ENCODE data around the gene HIRIP3.

Gene HIRIP3

GRCh38 chr16:29975134-29975538, 20.3 kb downstream of the HIRIP3 start:
- WGBS (ENCODE audit: extremely low coverage, insufficient coverage, insufficient read length) = no CpG with 5 or more reads among the region's 5 CpGs
- no peaks in the 10 kb centered on the region for H3K27me3 ChIP-seq (ENCODE audit: insufficient read depth, low read length)
- no peak overlapping the region for H2BK12ac ChIP-seq (ENCODE audit: low read length)
- no peak overlapping the region for H2AK5ac ChIP-seq (ENCODE audit: low read length)
- H3K4ac ChIP-seq (ENCODE audit: low read depth, low read length) = peak overlapping the region; percentile 25
- peaks cover 15% of the 10 kb centered on the region for H3K79me2 ChIP-seq (ENCODE audit: control insufficient read depth, insufficient read depth, low read length, poor library complexity)
- no peak overlapping the region for H4K91ac ChIP-seq (ENCODE audit: low read depth, low read length)
- H3K4me1 ChIP-seq (ENCODE audit: control insufficient read depth in 1 of 2, insufficient read depth in 2 of 2, low read length in 2 of 2) = peaks cover 9 to 22% of the 10 kb centered on the region in 2 experiments
- no peak overlapping the region for H3K4me3 ChIP-seq (ENCODE audit: low read depth, low read length)
- H3K4me2 ChIP-seq (ENCODE audit: low read length) = peak overlapping the region; percentile 93
- peaks cover 31 to 39% of the 10 kb centered on the region in 2 experiments for H3K36me3 ChIP-seq (ENCODE audit: control insufficient read depth in 1 of 2, insufficient read depth in 2 of 2, low read length in 2 of 2)
- H2BK120ac ChIP-seq (ENCODE audit: insufficient read depth, low read length, poor library complexity) = no peak overlapping the region
- peaks cover 10% of the 10 kb centered on the region for H3K79me1 ChIP-seq (ENCODE audit: low read length)
- no peak overlapping the region for H2AFZ ChIP-seq (ENCODE audit: insufficient read depth, low read length, poor library complexity)
- no peak overlapping the region for H4K8ac ChIP-seq (ENCODE audit: low read depth, low read length)
- peak overlapping the region; percentile 6 for H4K12ac ChIP-seq (ENCODE audit: low read depth, low read length)
- no peak for DNase-seq
- peak overlapping the region; percentile 29 for H3K14ac ChIP-seq (ENCODE audit: low read length)
- H3K27ac ChIP-seq (ENCODE audit: low read depth, low read length) = no peak overlapping the region
- H2BK5ac ChIP-seq (ENCODE audit: low read depth, low read length, poor library complexity) = no peak overlapping the region
- no peaks in the 10 kb centered on the region for H3K9me3 ChIP-seq (ENCODE audit: insufficient read depth, low read depth, low read length)
- H3K23ac ChIP-seq (ENCODE audit: low read length) = no peak overlapping the region
- no peak overlapping the region for H3K18ac ChIP-seq (ENCODE audit: low read length)
- no peak overlapping the region for H3K9ac ChIP-seq (ENCODE audit: low read length)

- H4K8ac ChIP-seq (ENCODE audit: low read depth, low read length) = peak overlapping the region; percentile 1
- H3K9ac ChIP-seq (ENCODE audit: low read length) = peak overlapping the region; percentile 99
- WGBS (ENCODE audit: extremely low coverage, insufficient coverage, insufficient read length) = no CpG with 5 or more reads among the region's 31 CpGs
- H4K12ac ChIP-seq (ENCODE audit: low read depth, low read length) = peak overlapping the region; percentile 6
- no peak overlapping the region for H3K27ac ChIP-seq (ENCODE audit: low read depth, low read length)
- H3K4me3 ChIP-seq (ENCODE audit: low read depth, low read length) = peak overlapping the region; percentile 96
- H2AK5ac ChIP-seq (ENCODE audit: low read length) = peak overlapping the region; percentile 8
- H2BK120ac ChIP-seq (ENCODE audit: insufficient read depth, low read length, poor library complexity) = peak overlapping the region; percentile 1
- H3K9me3 ChIP-seq (ENCODE audit: insufficient read depth, low read depth, low read length) = no peaks in the 10 kb centered on the region
- DNase-seq = peak in 1 of 2 donors; percentile 7
- H3K4me1 ChIP-seq (ENCODE audit: control insufficient read depth in 1 of 2, insufficient read depth in 2 of 2, low read length in 2 of 2) = peaks cover 9 to 22% of the 10 kb centered on the region in 2 experiments
- no peak overlapping the region for H3K23ac ChIP-seq (ENCODE audit: low read length)
- H2BK5ac ChIP-seq (ENCODE audit: low read depth, low read length, poor library complexity) = peak overlapping the region; percentile 44
- no peak overlapping the region for H2BK12ac ChIP-seq (ENCODE audit: low read length)
- peaks cover 15% of the 10 kb centered on the region for H3K79me2 ChIP-seq (ENCODE audit: control insufficient read depth, insufficient read depth, low read length, poor library complexity)
- no peak overlapping the region for H2AFZ ChIP-seq (ENCODE audit: insufficient read depth, low read length, poor library complexity)
- no peaks in the 10 kb centered on the region for H3K27me3 ChIP-seq (ENCODE audit: insufficient read depth, low read length)
- H3K18ac ChIP-seq (ENCODE audit: low read length) = no peak overlapping the region
- H3K4me2 ChIP-seq (ENCODE audit: low read length) = peak overlapping the region; percentile 93
- peak overlapping the region; percentile 25 for H3K4ac ChIP-seq (ENCODE audit: low read depth, low read length)
- H4K91ac ChIP-seq (ENCODE audit: low read depth, low read length) = peak overlapping the region; percentile 84
- peak overlapping the region; percentile 29 for H3K14ac ChIP-seq (ENCODE audit: low read length)
- peaks cover 10% of the 10 kb centered on the region for H3K79me1 ChIP-seq (ENCODE audit: low read length)
- peaks cover 34 to 36% of the 10 kb centered on the region in 2 experiments for H3K36me3 ChIP-seq (ENCODE audit: control insufficient read depth in 1 of 2, insufficient read depth in 2 of 2, low read length in 2 of 2)
Measured at GRCh38 chr16:29974291-29975133, 20.9 kb downstream of the HIRIP3 start.

- Histone ChIP-seq H3K27me3 (ENCODE audit: insufficient read depth, low read length) (no peaks in the 10 kb centered on the region), H2BK120ac (ENCODE audit: insufficient read depth, low read length, poor library complexity) (peak within 1 kb of the TSS; percentile 72), H3K9me3 (ENCODE audit: insufficient read depth, low read depth, low read length) (no peaks in the 10 kb centered on the region), H3K27ac (ENCODE audit: low read depth, low read length) (peak within 1 kb of the TSS; percentile 88), H3K18ac (ENCODE audit: low read length) (peak within 1 kb of the TSS; percentile 44), H3K4me1 (ENCODE audit: control insufficient read depth in 1 of 2, insufficient read depth in 2 of 2, low read length in 2 of 2) (peaks cover 9 to 22% of the 10 kb centered on the region in 2 experiments), H2AFZ (ENCODE audit: insufficient read depth, low read length, poor library complexity) (peak within 1 kb of the TSS; percentile 51), H3K79me1 (ENCODE audit: low read length) (peaks cover 10% of the 10 kb centered on the region), H3K23ac (ENCODE audit: low read length) (peak within 1 kb of the TSS; percentile 42), H2BK12ac (ENCODE audit: low read length) (peak within 1 kb of the TSS; percentile 25), H3K4ac (ENCODE audit: low read depth, low read length) (peak within 1 kb of the TSS; percentile 48), H3K4me2 (ENCODE audit: low read length) (peak within 1 kb of the TSS; percentile 93), H4K12ac (ENCODE audit: low read depth, low read length) (peak within 1 kb of the TSS; percentile 57), H3K14ac (ENCODE audit: low read length) (peak within 1 kb of the TSS; percentile 88), H3K9ac (ENCODE audit: low read length) (peak within 1 kb of the TSS; percentile 99), H3K79me2 (ENCODE audit: control insufficient read depth, insufficient read depth, low read length, poor library complexity) (peaks cover 15% of the 10 kb centered on the region), H4K91ac (ENCODE audit: low read depth, low read length) (peak within 1 kb of the TSS; percentile 84), H2AK5ac (ENCODE audit: low read length) (peak within 1 kb of the TSS; percentile 20), H2BK5ac (ENCODE audit: low read depth, low read length, poor library complexity) (peak within 1 kb of the TSS; percentile 44), H3K4me3 (ENCODE audit: low read depth, low read length) (peak within 1 kb of the TSS; percentile 96), H3K36me3 (ENCODE audit: control insufficient read depth in 1 of 2, insufficient read depth in 2 of 2, low read length in 2 of 2) (peaks cover 30 to 32% of the 10 kb centered on the region in 2 experiments), H4K8ac (ENCODE audit: low read depth, low read length) (peak within 1 kb of the TSS; percentile 81)
- no CpG with 5 or more reads among the region's 75 CpGs for WGBS (ENCODE audit: extremely low coverage, insufficient coverage, insufficient read length)
- peak; percentile 99 to 100 for DNase-seq
Measured at GRCh38 chr16:29973384-29974246, 21.8 kb downstream of the HIRIP3 start, which contains the start of gene TAOK2. TSS of gene TAOK2 (plus strand) at chr16:29973868. CDS start at chr16:29977773, 3,905 bp downstream.

- Histone ChIP-seq H4K91ac (ENCODE audit: low read depth, low read length) (no peak overlapping the region), H3K14ac (ENCODE audit: low read length) (no peak overlapping the region), H3K18ac (ENCODE audit: low read length) (no peak overlapping the region), H2BK120ac (ENCODE audit: insufficient read depth, low read length, poor library complexity) (no peak overlapping the region), H3K4me2 (ENCODE audit: low read length) (peak overlapping the region; percentile 18), H4K12ac (ENCODE audit: low read depth, low read length) (no peak overlapping the region), H3K4me3 (ENCODE audit: low read depth, low read length) (no peak overlapping the region), H3K9ac (ENCODE audit: low read length) (no peak overlapping the region), H3K9me3 (ENCODE audit: insufficient read depth, low read depth, low read length) (no peaks in the 10 kb centered on the region), H3K23ac (ENCODE audit: low read length) (no peak overlapping the region), H3K36me3 (ENCODE audit: control insufficient read depth in 1 of 2, insufficient read depth in 2 of 2, low read length in 2 of 2) (peaks cover 26 to 27% of the 10 kb centered on the region in 2 experiments), H3K4ac (ENCODE audit: low read depth, low read length) (no peak overlapping the region), H3K4me1 (ENCODE audit: control insufficient read depth in 1 of 2, insufficient read depth in 2 of 2, low read length in 2 of 2) (peaks cover 9 to 22% of the 10 kb centered on the region in 2 experiments), H3K27ac (ENCODE audit: low read depth, low read length) (no peak overlapping the region), H3K79me2 (ENCODE audit: control insufficient read depth, insufficient read depth, low read length, poor library complexity) (peaks cover 15% of the 10 kb centered on the region), H3K79me1 (ENCODE audit: low read length) (peaks cover 10% of the 10 kb centered on the region), H4K8ac (ENCODE audit: low read depth, low read length) (peak overlapping the region; percentile 30), H2BK12ac (ENCODE audit: low read length) (no peak overlapping the region), H2AFZ (ENCODE audit: insufficient read depth, low read length, poor library complexity) (peak overlapping the region; percentile 20), H3K27me3 (ENCODE audit: insufficient read depth, low read length) (no peaks in the 10 kb centered on the region), H2AK5ac (ENCODE audit: low read length) (no peak overlapping the region), H2BK5ac (ENCODE audit: low read depth, low read length, poor library complexity) (no peak overlapping the region)
- whole genome bisulfite sequencing (ENCODE audit: extremely low coverage, insufficient coverage, insufficient read length) = 100% methylated on average over 1 of the region's 6 CpGs
- no peak for DNase-seq
Measured at GRCh38 chr16:29972992-29973383, 22.4 kb downstream of the HIRIP3 start.
